Epithelial cell of prostate (primary cell): ENCODE measurements around the gene ZNF117.
"Not testable (repeated sequence)": the region's sequence is repeated elsewhere in the genome, so short reads cannot be mapped to it uniquely, and the experiment has no call there.

Experiments
- DNase-seq: peaks from one replicate; pipeline ENCODE4 v3.0.0-alpha.2; 2011; ENCODE audit warnings: low read depth, low spot score
- H3K27ac ChIP-seq: fragments of 450-650 bp; 2 replicates; pipeline ENCODE4 v1.5.1; 2017; ENCODE audit warnings: mild to moderate bottlenecking

ZNF117 gene

GRCh38 chr7:64928252-64929187 is 62.3 kb downstream of the ZNF117 start:
- DNase-seq, H3K27ac ChIP-seq: not testable (repeated sequence)
